ENCODE data around the gene GPC5. TPM values are rescaled to one million over a fixed set of nuclear protein-coding genes. Genes with fewer than 3 reads are reported as not detected.
A peak's percentile ranks its signal among the peaks of the same experiment; 100 is the strongest.
"Not testable (repeated sequence)": the region's sequence is repeated elsewhere in the genome, so short reads cannot be mapped to it uniquely, and the experiment has no call there.

Gene GPC5
- total and polyA plus RNA-seq, 2 of the 13 experiments (the other 11 are each of a cell fraction or from before 2014, with no cell fraction given), result 0.02 to 0.07 TPM

- TF ChIP-seq HOXA7 (CRISPR knock-in tag; IDR thresholded peaks at IDR 0.05) (no peak), SMC3 (IDR thresholded peaks at IDR 0.05; ENCODE audit: low read length) (peak; percentile 43; the same call in 1 of the 2 replicates), ZNF652 (CRISPR knock-in tag; IDR thresholded peaks at IDR 0.05; ENCODE audit: borderline replicate concordance, low read depth) (0 out of 2 replicates have a peak, but pooled peaks have one; percentile 14), ZNF614 (CRISPR knock-in tag; IDR thresholded peaks at IDR 0.05; ENCODE audit: borderline replicate concordance) (no peak), MTF2 (CRISPR knock-in tag; IDR thresholded peaks at IDR 0.05; ENCODE audit: borderline replicate concordance) (no peak), STAG1 (CRISPR knock-in tag; IDR thresholded peaks at IDR 0.05) (peak; percentile 77)
- TF ChIP-seq, protein P1, sequence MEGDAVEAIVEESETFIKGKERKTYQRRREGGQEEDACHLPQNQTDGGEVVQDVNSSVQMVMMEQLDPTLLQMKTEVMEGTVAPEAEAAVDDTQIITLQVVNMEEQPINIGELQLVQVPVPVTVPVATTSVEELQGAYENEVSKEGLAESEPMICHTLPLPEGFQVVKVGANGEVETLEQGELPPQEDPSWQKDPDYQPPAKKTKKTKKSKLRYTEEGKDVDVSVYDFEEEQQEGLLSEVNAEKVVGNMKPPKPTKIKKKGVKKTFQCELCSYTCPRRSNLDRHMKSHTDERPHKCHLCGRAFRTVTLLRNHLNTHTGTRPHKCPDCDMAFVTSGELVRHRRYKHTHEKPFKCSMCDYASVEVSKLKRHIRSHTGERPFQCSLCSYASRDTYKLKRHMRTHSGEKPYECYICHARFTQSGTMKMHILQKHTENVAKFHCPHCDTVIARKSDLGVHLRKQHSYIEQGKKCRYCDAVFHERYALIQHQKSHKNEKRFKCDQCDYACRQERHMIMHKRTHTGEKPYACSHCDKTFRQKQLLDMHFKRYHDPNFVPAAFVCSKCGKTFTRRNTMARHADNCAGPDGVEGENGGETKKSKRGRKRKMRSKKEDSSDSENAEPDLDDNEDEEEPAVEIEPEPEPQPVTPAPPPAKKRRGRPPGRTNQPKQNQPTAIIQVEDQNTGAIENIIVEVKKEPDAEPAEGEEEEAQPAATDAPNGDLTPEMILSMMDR (CRISPR knock-in tag; IDR thresholded peaks at IDR 0.05), result peak; percentile 58
- ATAC-seq (peak; percentile 66), FAIRE-seq (no peak), DNase-seq (ENCODE audit: low spot score) (peak; percentile 37)
- Histone ChIP-seq H3K27ac (ENCODE audit: extremely low read length, insufficient read depth, low read length) (no peak overlapping the region), H3K9ac (ENCODE audit: insufficient read depth, low read depth, low read length) (no peak overlapping the region), H3K27me3 (ENCODE audit: control insufficient read depth in 1 of 2, insufficient read depth in 2 of 2, low read length in 2 of 2) (no peaks in the 10 kb centered on the region), H3K4me2 (ENCODE audit: low read depth, low read length) (no peak overlapping the region), H3K79me2 (ENCODE audit: insufficient read depth, low read length) (no peaks in the 10 kb centered on the region), H3K4me3 (replicated peaks in 1 of 3; ENCODE audit: insufficient read depth in 1 of 3, low read depth in 2 of 3, low read length in 3 of 3) (no peak overlapping the region), H2AFZ (ENCODE audit: low read length) (no peak overlapping the region), H4K20me1 (ENCODE audit: insufficient read depth, low read length) (no peaks in the 10 kb centered on the region), H3K4me1 (ENCODE audit: insufficient read depth, low read length) (no peaks in the 10 kb centered on the region), H3K9me3 (ENCODE audit: low read length) (no peaks in the 10 kb centered on the region), H3K36me3 (replicated peaks in 1 of 2; ENCODE audit: control insufficient read depth in 1 of 2, insufficient read depth in 2 of 2, low read length in 2 of 2) (no peaks in the 10 kb centered on the region)
- intact Hi-C loops (cut with micrococcal nuclease; ENCODE audit: unreplicated experiment), result loop anchor here (2.0 kb wide), 2 partner anchors 1520 to 1720 kb away; no protein-coding TSS in a partner anchor
- WGBS (ENCODE audit: low lambda C conversion rate), result 0% methylated on average over 2 of the region's 2 CpGs
- POLR2A ChIA-PET, result no interaction called here
- in situ Hi-C loops (cut with HindIII; ENCODE audit: extremely low pct_ligation_motif_present, low pct_unique_long_range_greater_than_20kb), result no loop called here
- CTCF ChIA-PET (ENCODE audit: low intra/inter-chr PET ratio, low total read pairs), result interaction anchor here (1.6 kb wide), 1 partner anchor 1465 kb away, joined by 9 read pairs; no protein-coding TSS in a partner anchor
- no TSS peak for BruUV-seq (replicated peaks)
Measured at GRCh38 chr13:92896842-92897241, 1498.4 kb downstream of the GPC5 start.

DNA sequence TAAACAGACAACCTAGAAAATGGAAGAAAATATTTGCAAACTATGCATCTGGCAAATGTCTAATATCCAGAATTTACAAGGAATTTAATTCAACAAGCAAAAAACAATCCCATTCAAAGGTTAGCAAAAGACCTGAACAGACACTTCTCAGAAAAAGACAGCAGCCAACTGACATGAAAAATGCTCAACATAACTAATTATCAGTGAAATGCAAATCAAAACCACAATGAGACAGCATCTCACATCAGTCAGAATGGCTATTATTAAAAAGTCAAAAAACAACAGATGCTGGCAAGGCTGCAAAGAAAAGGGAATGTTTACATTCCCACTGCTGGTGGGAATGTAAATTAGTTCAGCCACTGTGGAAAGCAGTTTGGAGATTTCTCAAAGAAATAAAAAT is 1500.5 kb downstream of the GPC5 start:
- H3K9ac ChIP-seq (ENCODE audit: insufficient read depth, low read depth, low read length); intact Hi-C loops (cut with micrococcal nuclease; ENCODE audit: unreplicated experiment); H2AFZ ChIP-seq (ENCODE audit: low read length); H3K4me2 ChIP-seq (ENCODE audit: low read depth, low read length); H3K9me3 ChIP-seq (ENCODE audit: low read length); H4K20me1 ChIP-seq (ENCODE audit: insufficient read depth, low read length); FAIRE-seq; H3K27me3 ChIP-seq (ENCODE audit: control insufficient read depth in 1 of 2, insufficient read depth in 2 of 2, low read length in 2 of 2); POLR2A ChIA-PET; H3K36me3 ChIP-seq (replicated peaks in 1 of 2; ENCODE audit: control insufficient read depth in 1 of 2, insufficient read depth in 2 of 2, low read length in 2 of 2); ATAC-seq; H3K79me2 ChIP-seq (ENCODE audit: insufficient read depth, low read length); in situ Hi-C loops (cut with HindIII; ENCODE audit: extremely low pct_ligation_motif_present, low pct_unique_long_range_greater_than_20kb); BruUV-seq (replicated peaks); H3K4me3 ChIP-seq (replicated peaks in 1 of 3; ENCODE audit: insufficient read depth in 1 of 3, low read depth in 2 of 3, low read length in 3 of 3); CTCF ChIA-PET (ENCODE audit: low intra/inter-chr PET ratio, low total read pairs); H3K4me1 ChIP-seq (ENCODE audit: insufficient read depth, low read length); DNase-seq (ENCODE audit: low spot score); H3K27ac ChIP-seq (ENCODE audit: extremely low read length, insufficient read depth, low read length): not testable (repeated sequence)

Data from HepG2 (cell line).